ENCODE results near the gene TVP23B. TPM values are rescaled to one million over a fixed set of nuclear protein-coding genes. Genes with fewer than 3 reads are reported as not detected.

Gene TVP23B
- total and polyA plus RNA-seq, 2 of the 13 experiments (the other 11 are each of a cell fraction or from before 2014, with no cell fraction given), result 45.1 to 66.5 TPM

GRCh38 chr17:18855831-18856569 lies 75.0 kb downstream of the TVP23B start (continued):
- TF ChIP-seq ZNF691 (CRISPR knock-in tag; IDR thresholded peaks at IDR 0.05; ENCODE audit: borderline replicate concordance, low read depth) (peak; percentile 11; the same call in 1 of the 2 replicates), ZNF367 (CRISPR knock-in tag; IDR thresholded peaks at IDR 0.05; ENCODE audit: borderline replicate concordance) (no peak), MED1 (CRISPR knock-in tag; IDR thresholded peaks at IDR 0.05) (peak; percentile 56; the same call in 1 of the 2 replicates), ZNF276 (CRISPR knock-in tag; IDR thresholded peaks at IDR 0.05; ENCODE audit: low read depth) (no peak; the same call in 1 of the 2 replicates), ZBTB4 (CRISPR knock-in tag; IDR thresholded peaks at IDR 0.05; ENCODE audit: borderline replicate concordance) (no peak), ZNF766 (CRISPR knock-in tag; IDR thresholded peaks at IDR 0.05; ENCODE audit: borderline replicate concordance) (no peak), HBP1 (CRISPR knock-in tag; IDR thresholded peaks at IDR 0.05; ENCODE audit: low read depth) (no peak), FIP1L1 (IDR thresholded peaks at IDR 0.05; ENCODE audit: borderline replicate concordance, insufficient read depth, low read depth, low read length) (no peak), MAZ (IDR thresholded peaks at IDR 0.05; ENCODE audit: borderline replicate concordance, low read depth, low read length) (no peak), MAZ (CRISPR knock-in tag; IDR thresholded peaks at IDR 0.05; ENCODE audit: low read depth) (peak; percentile 73; the same call in 1 of the 2 replicates), IRF9 (CRISPR knock-in tag; IDR thresholded peaks at IDR 0.05; ENCODE audit: borderline replicate concordance) (0 out of 2 replicates have a peak, but pooled peaks have one; percentile 50), ZFP82 (CRISPR knock-in tag; IDR thresholded peaks at IDR 0.05; ENCODE audit: borderline replicate concordance) (no peak), NAIF1 (CRISPR knock-in tag; IDR thresholded peaks at IDR 0.05; ENCODE audit: borderline replicate concordance) (no peak), PHB2 (IDR thresholded peaks at IDR 0.05; ENCODE audit: partially characterized antibody) (no peak), FOXO1 (CRISPR knock-in tag; IDR thresholded peaks at IDR 0.05) (no peak), GABPA (IDR thresholded peaks at IDR 0.05; ENCODE audit: low read depth, low read length) (no peak), GABPA (CRISPR knock-in tag; IDR thresholded peaks at IDR 0.05; ENCODE audit: low read depth) (no peak), PHF5A (CRISPR knock-in tag; IDR thresholded peaks at IDR 0.05; ENCODE audit: low read depth, unreplicated experiment) (no peak), FOXP1 (IDR thresholded peaks at IDR 0.05) (no peak), FOXP1 (CRISPR knock-in tag; IDR thresholded peaks at IDR 0.05) (no peak), POLR2G (IDR thresholded peaks at IDR 0.05; ENCODE audit: low read depth, low read length) (peak; percentile 78)
